Glomerular endothelial cell (primary cell): ENCODE data around the gene TSEN34. TPM values are rescaled to one million over a fixed set of nuclear protein-coding genes. Genes with fewer than 3 reads are reported as not detected.
"Not testable (repeated sequence)": the region's sequence is repeated elsewhere in the genome, so short reads cannot be mapped to it uniquely, and the experiment has no call there.

Experiments
- DNase-seq: peaks from one replicate; pipeline ENCODE4 v3.0.0-alpha.2; 2011; ENCODE audit warnings: low read depth, low spot score; ENCODE audit errors: extremely low read depth
- total RNA-seq: library from RNA; depleted of rRNA; stranded (reverse); fragments of >200 nt; gene quantifications from 2 replicates; pipeline ENCODE4 v1.2.3, GENCODE V29; 2015

TSEN34 gene
- total RNA-seq, 1 donor from 2014 or later = 92.9 TPM

DNA sequence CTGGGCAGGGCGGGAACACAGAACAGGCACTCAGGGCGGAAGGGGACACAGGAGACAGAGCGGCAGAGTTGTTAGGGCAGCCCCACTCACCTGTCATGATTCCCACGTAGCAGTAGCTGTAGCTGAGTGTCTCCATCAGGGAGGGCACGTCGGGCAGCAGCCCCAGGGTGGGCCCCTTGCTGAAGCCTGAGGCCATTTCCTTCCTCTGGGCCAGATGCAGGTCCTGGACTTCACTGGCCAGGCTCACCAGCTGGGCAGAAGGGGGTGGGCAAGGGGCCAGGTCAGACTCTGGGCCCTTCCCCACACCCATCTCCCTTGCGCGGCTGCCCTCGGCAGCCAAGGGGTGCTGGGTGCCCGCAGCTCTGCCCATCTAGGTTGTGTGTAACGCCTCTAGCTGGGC lies 7.7 kb upstream of the TSEN34 start:
- no peak for DNase-seq

DNA sequence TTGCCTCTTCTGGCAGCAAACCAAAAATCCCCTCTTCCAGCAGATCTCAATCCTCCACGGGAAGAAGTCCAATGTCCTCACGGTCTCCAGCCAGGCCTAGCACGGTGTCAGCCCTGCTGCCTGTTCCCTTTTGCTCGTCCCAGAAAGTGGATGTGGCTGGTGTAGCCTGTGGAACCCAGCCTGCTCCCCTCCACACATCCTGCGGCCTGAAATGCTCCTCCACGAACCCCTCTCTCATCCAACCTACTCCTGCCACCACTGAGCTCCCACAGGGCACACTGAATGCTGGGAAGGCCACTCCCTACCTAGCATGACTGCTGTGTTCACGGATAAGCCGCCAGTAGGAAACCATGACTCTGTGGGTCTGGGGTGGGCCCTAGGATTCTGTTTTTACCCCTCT lies 4.8 kb upstream of the TSEN34 start:
- no peak for DNase-seq

DNA sequence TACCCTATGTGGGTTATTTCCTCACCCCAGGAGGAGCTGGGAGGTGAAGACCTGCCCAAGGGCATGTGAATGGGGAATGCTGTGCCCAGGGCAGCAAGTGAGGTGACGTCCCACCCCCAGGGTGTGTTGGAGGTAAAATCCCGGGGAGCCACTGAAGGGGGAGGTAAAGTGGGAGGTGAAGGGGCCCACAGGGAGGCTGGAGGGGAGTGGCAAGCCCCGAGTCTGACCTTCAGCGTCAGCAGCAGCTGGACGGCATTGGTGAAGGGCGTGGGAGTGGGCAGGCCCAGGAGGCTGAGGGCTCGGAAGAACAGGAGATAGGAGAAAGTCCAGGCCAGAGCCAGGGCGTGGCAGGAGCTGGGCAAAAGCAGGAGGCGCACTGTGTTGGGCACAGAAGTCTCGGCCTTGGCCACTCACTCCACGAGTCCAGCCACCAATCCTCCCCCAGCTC lies 4.2 kb upstream of the TSEN34 start:
- DNase-seq = no peak

DNA sequence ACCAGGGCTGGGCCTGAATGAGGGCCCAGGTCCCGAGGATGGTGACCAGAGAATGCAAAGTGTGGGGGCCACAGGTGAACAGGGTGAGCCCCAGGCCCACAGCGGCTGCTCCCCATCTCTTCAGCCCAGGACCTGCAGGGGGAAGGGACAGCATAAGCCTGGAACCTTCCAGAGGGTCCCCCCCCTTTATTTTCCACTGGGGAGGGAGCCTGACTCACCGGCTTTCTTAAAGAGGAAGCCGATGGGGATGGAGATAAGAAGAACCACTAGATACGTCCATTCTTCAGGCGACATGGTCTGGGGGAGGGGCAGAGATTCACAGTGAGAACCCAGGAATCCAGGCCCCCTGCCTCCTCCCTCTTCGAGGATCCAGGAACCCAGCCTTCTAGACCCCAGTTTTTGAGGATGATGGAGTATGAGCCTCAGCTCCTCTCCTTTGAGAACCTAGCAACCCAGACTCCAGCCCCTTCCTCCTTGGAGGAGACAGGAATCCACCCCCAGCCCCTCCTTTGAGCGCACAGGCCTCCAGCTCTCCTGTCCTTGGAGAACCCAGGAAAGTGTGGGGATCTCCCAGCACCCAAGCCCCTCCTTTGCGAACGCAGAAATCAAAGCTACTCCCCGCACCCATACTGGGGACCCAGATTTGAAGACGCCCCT lies 2.8 kb upstream of the TSEN34 start:
- no peak for DNase-seq

DNA sequence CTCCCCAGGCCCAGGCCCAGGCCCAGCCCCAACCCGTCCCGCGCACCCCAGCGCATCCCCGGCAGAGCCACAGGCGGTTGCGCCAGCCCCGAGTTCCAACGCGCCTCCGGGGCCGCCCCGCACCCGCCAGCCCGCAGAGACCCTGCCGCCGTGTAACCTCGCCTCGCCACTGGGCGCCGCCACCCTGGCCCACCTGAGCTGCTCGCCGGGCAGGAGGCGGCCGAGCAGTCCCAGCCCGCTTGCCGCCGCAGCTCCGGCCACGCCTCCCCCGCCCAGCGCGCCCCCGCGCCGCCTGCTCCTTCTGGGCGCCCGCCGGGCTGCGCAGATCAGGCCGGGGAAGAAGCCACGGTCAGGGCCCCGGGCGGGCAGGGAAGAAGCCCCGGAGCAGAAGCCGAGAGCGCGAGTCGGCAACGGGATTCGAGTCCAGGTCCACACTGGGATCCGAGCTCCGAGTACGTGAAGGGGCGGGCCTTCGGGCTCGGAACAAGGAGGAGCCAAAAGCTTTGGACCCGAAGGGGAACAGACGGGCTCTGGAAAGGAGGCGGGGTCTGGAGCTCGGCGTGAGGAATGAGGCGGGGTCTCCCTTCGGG lies 1.9 kb upstream of the TSEN34 start, which contains the start of gene MBOAT7:
Gene MBOAT7, minus strand, starts transcription at position 436 of the 590 bp plus-strand sequence. CDS start 1,072 bp downstream, outside the sequence.
- DNase-seq = no peak

DNA sequence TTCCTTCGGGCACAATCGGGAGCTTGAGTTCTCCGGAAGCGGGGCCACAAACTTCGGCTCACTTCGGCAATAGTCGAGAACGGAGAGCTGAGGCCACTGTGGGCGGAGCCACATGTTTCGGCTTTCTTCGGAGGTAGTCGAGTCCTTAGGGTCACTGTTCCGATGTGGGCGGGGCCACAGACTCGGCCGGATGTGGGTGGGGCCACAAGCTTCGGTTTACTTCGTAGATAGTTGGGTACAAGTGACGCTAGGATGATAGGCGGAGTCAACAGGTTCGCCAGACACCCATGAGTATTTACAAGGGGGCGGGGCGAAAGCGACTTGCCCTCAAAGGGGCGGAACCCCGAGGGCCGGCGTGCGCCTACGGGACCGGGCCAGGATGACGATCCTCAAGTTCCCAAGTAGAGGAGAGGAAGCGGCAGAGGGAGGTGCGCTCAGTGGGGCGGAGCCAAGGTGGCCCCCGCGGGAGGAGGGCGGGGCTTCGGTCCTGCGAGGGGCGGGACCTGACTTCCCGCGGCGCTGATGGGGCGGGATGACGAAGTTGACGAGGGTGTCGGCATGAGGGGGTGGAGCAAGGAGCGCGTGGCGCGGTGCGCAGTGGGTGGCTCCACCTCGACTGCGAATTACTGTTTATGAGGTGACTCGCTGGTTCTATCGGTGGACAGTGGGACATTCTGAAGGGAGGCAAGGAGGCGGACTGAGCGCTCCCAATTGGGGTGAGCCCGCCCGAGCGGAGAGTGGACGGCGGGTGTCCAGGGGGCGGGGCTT lies 1.2 kb upstream of the TSEN34 start:
- peak; percentile 100 for DNase-seq

DNA sequence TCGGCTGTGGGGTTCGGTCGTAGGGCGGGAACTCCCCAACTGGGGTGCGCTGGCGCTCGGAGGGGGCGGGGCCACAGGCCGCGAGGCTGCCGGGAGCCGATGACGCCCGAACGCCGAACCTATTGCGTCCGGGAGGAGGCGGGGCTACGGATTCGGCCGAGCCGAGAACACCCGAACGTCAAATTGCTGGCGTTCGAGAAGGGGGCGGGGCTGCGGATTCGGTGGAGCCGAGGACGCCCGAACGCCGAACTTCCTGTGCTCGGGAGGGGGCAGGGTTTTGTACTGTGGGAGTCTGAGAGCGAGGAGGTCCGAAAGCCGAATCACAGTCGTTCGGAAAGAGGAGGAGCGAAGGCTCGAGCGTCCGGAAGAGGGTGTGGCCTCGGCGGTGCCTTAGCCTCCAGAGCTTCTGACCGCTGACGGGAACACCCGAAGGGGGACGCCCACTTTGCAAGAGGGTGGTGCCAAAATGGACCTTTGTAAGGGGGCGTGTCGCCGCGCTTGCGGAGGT lies 551 bp upstream of the TSEN34 start:
- DNase-seq = peak; percentile 94

DNA sequence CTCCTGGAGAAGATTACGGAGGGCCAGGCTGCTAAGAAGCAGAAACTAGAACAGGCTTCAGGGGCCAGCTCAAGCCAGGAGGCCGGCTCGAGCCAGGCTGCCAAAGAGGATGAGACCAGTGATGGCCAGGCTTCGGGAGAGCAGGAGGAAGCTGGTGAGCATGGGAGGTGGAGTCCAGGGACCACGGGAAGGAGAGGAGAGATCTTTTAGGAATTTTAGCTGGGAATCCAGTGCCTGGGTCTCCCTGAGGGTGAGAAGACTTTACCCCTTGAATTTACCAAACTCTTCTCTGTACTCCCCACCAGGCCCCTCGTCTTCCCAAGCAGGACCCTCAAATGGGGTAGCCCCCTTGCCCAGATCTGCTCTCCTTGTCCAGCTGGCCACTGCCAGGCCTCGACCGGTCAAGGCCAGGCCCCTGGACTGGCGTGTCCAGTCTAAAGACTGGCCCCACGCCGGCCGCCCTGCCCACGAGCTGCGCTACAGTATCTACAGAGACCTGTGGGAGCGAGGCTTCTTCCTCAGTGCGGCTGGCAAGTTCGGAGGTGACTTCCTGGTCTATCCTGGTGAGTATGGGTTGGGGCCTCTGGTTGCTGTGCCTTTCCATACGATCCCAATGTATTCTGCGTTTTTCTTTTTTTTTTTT lies 824 bp downstream of the TSEN34 start:
- DNase-seq = no peak

DNA sequence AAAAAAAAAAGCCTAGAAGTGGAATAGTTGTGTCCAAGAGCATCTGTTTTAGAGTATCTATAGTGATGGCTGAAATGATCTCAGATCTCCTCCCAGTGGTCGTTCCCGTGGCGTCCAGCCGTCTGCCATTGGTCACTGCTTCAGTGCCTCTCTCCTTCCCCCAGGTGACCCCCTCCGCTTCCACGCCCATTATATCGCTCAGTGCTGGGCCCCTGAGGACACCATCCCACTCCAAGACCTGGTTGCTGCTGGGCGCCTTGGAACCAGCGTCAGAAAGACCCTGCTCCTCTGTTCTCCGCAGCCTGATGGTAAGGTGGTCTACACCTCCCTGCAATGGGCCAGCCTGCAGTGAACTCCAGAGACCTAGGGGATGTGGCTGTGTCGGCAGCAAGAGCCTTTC lies 1.9 kb downstream of the TSEN34 start:
- no peak for DNase-seq

DNA sequence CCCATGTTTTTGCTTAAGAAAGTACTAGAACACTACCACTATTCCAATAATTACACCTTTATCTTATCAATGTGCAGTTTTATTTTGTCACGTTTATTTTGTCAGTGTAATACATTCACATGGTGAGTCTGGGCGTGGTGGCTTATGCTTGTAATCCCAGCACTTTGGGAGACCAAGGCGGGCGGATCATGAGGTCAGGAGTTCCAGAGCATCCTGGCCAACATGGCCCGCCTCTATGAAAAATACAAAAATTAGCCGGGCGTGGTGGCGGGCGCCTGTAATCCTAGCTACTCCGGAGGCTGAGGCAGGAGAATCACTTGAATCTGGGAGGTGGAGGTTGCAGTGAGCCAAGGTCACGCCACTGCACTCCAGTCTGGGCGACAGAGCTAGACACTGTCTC lies 3.4 kb downstream of the TSEN34 start:
- not testable (repeated sequence) for DNase-seq

DNA sequence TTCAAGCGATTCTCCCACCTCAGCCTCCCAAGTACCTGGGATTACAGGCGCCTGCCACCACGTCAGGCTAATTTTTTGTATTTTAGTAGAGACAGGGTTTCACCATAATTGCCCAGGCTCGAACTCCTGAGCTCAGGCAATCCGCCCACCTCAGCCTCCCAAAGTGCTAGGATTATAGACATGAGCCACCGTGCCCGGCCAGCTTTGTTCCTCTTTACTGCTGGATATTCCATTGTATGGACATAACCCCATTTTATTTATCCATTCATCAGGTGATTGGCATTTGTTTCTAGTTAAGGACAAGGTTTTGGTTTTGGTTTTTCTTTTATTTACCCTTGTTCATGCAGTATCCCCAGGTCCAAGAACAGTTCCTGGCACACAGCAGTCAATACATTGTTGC lies 5.4 kb downstream of the TSEN34 start:
- no peak for DNase-seq

DNA sequence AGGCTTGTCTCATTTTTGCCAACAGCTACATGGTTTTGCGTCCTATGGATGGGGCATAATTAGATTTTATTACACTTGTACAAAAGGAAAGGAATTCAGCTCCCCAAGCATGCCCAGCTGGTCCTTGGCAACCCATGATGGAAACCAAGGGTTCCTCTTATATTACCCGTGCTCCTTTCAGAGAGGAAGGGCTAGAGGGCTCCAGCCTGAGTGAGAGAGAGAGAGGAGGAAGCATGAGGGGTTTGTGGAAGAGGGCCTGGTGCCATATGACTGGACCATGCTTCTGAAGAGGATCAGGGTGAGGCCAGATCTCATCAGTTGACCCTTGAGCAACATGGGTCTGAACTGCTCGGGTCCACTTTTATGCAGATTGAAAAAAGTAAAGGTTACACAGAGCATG lies 6.0 kb downstream of the TSEN34 start:
- no peak for DNase-seq

DNA sequence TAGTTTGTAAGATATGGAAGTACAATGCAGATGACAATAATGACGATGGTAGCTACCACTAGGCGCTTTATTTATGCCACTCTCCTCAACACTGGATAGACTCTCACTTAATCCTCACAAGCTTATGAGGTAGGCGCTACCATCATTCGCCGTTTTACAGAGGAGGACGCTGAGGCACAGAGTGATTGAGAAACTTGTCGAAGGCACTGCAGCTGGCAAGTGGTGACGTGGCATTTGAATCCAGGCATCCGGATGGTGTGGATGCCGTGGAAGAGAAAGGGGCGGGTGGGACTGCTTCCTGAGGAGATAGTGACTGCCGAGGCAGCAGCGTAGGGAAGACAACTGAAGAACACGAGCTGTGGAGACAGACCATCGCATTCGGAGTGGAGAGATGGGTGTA lies 8.3 kb downstream of the TSEN34 start:
- no peak for DNase-seq

DNA sequence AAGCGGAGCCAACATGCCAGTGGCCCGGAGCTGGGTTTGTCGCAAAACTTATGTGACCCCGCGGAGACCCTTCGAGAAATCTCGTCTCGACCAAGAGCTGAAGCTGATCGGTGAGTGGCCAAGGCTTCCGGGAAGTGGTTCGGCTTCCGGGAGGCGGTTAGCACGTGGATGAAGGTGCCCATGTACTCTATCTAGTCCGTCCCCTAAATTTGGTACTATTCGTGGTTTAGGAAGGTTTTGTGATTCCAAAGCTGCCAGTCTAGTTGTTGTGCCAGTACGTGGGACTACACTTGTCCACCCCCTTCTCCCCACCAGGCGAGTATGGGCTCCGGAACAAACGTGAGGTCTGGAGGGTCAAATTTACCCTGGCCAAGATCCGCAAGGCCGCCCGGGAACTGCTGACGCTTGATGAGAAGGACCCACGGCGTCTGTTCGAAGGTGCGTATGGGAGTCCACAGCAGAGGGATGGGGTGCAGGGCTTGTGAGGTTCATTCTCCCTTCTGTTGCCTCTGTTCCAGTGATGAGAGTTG lies 10.1 kb downstream of the TSEN34 start:
- no peak for DNase-seq

DNA sequence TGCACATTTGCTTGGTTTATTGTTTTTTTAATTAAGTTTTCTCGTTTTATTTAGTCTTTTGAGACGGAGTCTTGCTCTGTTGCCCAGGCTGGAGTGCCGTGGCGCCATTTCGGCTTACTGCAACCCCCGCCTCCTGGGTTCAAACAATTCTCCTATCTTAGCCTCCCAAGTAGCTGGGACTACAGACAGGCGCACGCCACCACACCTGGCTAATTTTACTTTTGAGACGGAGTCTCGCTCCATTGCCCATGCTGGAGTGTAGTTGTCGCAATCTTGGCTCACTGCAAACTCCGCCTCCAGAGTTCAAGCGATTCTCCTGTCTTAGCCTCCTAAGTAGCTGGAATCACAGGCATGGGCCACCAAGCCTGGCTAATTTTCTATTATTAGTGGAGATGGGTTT lies 10.9 kb downstream of the TSEN34 start:
- no peak for DNase-seq

DNA sequence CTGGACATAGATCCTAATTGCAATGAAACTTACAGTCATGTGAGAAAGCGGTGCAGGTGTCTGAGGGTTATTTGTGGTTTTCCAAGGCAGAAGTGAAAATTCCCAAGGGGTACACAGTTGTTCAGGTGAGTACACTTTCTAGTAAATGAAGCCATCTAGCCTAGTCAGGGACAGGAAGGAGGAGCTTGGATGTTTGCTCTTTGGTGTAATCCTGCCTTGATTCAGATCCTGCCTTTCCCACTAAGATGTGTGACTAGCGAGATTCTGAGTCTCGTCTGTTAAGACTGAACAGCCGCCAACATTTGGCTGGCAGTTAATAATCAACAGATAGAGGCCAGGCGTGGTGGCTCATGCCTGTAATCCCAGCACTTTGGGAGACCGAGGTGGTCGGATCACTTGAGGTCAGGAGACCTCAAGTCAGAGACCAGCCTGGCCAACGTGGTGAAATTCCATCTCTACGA lies 12.1 kb downstream of the TSEN34 start:
- DNase-seq = no peak

DNA sequence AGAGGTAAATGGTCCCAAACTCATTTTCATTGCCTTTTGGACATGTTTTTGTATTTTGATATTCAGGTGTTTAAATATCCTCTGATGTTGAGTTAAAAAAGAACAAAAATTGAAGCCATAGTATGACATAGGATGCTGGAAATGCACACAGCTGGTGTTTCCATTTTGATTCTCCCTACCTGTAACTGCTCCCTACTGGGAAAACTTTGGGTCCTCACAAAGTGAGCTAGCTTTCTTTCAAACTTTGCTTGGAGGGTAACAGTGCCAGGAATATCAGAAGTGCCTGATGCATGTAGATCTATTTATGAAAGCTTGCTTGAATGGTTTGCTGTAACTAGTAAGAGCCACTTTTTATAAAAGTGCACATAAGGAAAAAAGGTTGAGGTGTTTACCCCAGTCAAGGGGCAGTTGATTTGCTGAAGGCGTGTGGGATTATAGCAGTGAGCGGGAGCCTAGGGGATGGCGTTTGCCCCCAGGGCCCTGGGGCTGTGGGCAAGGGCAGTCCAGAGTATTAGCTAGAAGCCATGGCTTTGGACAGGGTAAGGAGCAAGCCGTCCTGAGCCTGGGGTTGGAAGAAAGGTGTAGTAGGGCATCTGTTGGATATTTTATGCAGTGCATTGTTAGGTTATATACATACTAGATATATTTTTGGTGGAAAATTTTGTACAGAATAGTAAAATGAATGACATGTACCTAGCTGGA lies 13.8 kb downstream of the TSEN34 start:
- DNase-seq = no peak

DNA sequence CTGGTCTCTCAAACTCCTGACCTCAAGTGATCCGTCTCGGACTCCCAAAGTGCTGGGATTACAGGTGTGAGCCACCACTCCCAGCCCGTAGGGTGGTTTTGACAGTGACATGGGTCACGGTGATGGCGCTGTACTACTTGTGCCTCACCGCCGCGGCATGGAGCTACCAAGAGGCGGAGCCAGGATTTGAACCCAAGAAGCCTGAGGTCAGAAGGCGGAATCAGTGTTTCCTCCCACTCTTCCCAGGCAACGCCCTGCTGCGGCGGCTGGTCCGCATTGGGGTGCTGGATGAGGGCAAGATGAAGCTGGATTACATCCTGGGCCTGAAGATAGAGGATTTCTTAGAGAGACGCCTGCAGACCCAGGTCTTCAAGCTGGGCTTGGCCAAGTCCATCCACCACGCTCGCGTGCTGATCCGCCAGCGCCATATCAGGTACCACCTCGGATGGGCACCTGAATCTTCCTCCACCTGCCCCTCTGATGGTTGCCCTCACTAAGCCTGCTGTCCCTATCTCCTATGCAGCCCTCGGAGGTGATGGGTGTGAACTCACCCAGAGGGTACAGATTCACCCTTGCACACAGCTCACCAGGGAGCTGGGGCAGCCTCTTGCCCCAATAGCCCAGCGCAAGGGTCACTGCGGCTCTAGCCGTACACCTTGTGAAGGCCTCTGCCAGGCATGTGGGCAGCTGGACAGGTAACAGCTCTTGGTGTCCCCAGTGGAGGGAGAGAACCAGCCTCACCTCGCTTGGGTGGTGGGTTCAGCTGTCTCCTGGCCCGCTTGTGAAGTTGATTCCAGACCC lies 15.1 kb downstream of the TSEN34 start:
- DNase-seq = no peak

DNA sequence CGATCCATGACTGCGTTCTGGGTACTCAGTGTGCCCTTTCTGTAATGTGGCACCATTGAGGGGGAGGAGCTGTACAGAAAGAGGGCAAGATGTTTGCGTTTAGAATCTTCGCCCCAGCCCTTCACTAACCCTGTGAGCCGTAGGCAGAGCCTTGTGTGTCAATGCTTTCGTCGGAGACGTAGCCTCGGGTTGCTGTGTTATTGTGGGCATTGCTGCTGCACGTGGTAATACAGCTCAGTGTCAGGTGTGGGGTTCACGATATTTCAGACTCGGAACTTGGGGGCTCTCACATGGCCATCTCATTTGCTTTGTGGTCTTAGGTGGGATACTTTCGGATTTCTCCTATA lies 15.7 kb downstream of the TSEN34 start:
- DNase-seq = no peak

DNA sequence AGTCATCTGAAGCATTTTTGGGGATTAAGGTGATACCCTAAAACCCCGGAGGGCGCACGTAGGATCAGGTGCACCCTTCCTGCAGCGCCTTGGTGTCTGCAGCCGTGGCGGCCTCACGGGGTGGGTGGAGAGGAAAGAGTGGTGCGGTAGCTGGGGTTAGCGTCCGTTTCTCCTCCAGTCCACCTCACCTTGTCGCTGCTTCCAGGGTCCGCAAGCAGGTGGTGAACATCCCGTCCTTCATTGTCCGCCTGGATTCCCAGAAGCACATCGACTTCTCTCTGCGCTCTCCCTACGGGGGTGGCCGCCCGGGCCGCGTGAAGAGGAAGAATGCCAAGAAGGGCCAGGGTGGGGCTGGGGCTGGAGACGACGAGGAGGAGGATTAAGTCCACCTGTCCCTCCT lies 16.1 kb downstream of the TSEN34 start:
- DNase-seq = not testable (repeated sequence)
